NCI-H446 treated with DMSO at 0.1 percent for 48 hours (cell line): ENCODE results near the gene PDE4B.
A peak's percentile ranks its signal among the peaks of the same experiment; 100 is the strongest.
"Not testable (repeated sequence)": the region's sequence is repeated elsewhere in the genome, so short reads cannot be mapped to it uniquely, and the experiment has no call there.

Experiments used
- DNase-seq: peaks from one replicate; lab custom pipeline; 2025; lab: John Stamatoyannopoulos, UW

PDE4B gene

GRCh38 chr1:66135161-66135560 lies 342.5 kb downstream of the PDE4B start:
- no peak for DNase-seq

DNA sequence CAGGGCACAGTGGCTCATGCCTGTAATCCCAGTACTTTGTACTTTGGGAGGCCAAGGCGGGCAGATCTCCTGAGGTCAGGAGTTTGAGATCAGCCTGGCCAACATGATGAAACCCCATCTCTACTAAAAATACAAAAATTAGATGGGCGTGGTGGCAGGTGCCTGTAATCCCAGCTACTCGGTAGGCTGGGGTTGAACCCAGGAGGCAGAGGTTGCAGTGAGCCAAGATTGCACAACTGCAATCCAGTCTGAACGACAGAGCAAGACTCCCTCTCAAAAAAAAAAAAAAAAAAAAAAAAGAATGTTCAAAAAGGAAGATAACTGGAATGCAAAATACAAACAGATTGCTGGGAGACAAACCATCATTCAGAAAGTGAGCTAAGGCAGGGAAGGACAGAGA lies 343.7 kb downstream of the PDE4B start:
- DNase-seq, result not testable (repeated sequence)

GRCh38 chr1:66137235-66137634 lies 344.5 kb downstream of the PDE4B start:
- no peak for DNase-seq

DNA sequence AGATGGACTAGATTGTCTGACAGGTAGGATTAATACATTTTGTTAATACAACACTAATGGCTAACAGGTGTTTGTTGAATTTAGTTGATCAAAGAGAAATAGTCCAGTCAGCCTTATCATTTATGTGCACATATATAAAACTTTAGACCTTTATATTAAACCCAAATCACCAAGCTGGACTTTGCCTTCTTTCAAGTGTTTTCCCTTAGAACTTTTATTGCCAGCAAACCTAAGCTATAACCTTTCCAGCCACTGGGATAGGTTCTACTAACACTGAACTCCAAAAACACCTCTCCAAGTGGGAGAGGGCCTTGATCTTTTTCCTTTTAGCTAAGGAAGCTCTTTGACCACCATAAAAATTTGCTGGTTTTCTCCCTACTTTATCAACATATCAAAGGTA lies 345.9 kb downstream of the PDE4B start:
- DNase-seq, result no peak

GRCh38 chr1:66140072-66140471 lies 347.4 kb downstream of the PDE4B start:
- no peak for DNase-seq

- DNase-seq, result no peak
Observed at GRCh38 chr1:66143651-66144050, 351.0 kb downstream of the PDE4B start.

DNA sequence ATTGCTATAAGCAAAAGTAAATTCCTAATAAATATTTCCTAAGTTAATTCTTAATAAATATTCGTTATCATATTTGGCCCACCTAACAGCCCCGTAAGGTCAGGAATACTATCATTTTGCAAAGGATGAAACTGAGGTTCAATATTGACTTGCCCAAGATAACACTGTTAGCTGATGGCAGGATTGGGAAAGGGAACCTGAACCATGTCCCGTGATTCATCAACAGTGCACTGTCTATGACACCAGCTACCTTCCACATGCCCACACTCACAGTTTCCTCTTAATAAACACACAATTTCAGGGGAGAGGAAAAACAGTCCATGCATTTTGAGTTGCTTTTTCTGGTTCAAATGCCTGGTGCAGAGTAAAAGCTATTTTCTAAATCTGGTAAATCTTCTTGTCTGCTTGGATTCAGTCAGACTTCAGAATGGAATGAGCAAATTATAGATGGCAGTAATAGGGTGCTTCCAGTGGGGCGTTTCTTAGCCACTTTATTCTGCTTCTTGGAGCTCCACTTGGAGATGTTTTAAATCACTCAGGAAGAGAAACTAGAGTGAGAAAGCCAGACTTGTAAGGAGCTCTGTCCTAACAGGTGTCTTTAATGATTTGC lies 354.6 kb downstream of the PDE4B start:
- DNase-seq, result no peak

- DNase-seq, result no peak
Observed at GRCh38 chr1:66152034-66152433, 359.3 kb downstream of the PDE4B start.

DNA sequence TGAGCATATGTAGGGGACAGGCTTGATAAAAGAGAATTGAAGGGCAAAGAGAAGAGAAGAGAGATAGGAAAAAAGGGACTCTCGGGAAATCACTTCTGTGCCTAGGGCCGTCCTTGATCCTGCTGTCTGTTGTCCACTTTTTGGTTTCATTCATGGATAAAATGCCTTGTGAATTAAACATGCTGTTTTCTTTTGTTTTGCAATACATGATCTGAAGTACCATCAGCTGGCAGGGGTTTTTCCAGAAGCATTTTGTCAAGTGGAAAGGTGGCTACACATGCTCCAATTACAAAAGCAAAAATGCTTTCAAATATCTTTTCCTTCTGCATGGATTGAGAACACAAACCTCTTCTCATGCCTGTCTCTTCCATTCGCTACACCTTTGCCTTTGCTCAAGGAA lies 361.7 kb downstream of the PDE4B start:
- DNase-seq, result no peak

DNA sequence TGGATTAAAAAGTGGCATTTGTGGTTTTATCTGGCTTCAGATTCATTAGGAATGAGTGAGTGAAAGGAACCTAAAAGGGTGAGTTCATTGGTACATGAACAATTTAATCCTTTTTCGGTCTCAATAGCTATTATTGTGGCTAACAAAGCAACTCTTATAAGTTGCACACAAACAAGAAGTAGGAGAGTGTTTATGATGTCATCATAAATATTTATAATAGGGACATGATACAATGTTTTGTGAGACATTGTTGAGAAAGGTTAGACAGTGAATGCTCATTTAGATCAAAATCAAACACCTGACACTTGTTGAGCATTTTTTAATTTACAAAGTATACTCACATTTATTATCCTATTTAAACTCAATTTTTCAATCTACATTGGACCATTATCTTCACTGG lies 363.4 kb downstream of the PDE4B start:
- no peak for DNase-seq

DNA sequence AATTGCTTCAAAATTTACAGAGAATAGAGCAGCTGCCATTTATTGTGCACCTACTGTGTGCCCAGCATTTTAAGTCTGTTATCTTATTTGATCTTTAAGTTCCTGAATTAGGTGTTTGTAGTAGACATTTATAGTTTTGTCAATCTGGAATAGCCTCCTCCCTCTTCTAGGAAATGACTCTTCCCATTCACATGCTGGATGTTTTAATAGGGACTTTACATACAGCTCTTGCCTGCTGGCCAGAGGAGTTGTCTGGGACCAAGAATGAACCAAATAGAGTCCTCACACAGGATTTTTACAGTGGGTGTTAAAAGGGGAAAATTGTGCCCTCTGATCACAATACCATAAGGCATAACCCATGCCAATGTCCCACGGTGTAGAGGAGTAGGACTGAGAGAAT lies 367.1 kb downstream of the PDE4B start:
- no peak for DNase-seq

DNA sequence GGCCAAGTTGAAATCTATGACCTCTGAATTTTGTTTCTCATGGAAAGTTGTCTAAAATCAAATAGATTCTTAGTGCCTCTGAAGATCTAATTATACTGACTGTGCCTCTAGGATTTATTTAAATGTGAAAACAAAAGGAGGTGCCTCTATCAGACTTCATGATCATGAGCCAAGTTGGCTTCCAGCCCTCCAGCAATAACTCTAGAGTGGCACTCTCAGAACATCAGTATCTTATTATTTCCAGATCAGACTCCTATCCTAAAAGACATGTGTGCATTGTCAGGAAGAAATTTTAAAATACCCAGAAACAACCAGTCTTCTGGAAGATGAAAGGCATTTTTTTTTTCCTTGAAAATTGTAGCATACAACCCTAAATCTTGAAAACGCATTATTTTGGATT lies 368.0 kb downstream of the PDE4B start:
- peak; percentile 3 for DNase-seq

DNA sequence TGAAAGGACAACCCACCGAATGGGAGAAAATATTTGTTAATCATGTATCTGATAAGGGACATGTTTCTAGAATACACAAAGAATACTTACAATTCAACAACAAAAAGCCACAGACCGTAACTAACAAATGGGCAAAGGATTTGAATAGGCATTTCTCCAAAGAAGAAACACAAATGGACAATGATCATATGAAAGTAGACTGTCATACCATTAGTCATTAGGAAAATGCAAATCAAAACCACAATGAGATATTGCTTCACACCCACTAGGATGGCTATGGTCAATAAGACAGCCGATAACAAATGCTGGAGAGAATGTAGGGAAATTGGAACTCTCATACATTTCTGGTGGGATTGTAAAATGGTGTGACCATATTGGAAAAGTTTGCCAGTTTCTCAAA lies 374.1 kb downstream of the PDE4B start:
- DNase-seq, result no peak

DNA sequence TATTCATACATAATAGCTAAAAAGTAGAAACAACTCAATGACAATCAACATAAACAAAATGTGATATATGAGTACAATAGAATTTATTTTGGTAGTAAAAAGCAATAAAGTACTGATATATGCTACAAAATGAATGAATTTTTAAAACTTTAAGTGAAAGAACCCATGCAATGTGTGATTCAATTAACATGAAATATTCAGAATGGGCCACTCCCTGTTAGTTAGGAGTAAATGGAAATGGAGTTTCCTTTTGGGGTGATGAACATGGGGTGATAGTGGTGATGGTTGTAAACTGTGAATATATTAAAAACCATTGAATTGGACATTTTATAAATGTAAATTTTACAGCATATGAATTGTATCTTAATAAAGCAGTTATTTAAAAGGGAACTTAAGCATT lies 374.6 kb downstream of the PDE4B start:
- DNase-seq, result no peak

DNA sequence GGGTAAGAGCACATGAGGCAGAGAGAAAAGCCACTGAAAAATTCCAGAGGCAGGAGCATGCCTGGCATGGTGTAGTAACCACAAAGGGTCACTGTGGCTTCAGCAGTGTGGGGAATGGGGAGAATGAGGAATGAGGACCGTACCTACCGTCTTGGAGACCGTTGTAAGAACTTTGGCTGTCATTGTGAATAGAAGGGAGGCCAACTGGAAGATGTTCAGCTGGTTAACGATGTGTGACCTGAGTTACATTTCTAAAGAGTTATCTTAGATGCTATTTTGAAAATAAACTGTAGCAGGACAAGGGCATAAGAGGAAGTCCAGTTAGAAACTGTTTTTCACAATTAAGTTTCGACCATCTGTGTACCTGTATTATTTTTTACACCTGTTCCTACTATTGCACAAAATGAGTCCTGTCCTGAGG lies 375.8 kb downstream of the PDE4B start:
- peak; percentile 12 for DNase-seq

DNA sequence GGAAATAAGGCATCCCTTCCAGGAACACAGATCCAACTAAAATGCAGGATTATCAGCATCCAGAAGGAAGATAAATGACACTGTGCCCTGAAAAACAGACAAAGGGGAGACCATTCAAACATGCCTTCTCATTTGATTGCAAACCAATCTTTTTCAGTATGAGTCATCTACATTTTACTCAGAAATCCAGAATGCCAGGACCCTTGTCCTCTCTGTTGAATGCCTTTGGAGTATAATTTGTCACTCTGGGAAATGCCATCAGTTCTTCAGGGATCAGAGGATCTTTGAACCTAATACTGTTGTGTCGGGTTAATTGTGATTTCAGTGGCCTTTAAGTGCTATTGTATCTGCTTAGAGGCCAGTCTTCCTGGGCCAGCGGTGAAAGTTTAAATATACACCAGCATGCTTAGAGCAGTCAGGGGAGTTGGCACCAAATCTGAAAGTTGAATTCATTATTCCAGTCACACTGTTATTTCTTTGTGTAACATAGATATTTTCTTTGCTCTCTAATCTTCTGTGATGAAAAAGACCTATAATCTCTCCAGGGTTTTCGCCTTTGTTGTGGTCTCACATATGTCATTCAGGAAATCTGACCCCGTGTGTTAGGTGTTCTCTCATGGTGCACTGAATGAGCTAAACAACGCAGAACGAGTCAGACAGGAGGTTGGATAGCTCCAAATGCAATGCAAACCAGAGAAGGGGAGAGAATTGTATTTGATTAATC lies 376.4 kb downstream of the PDE4B start:
- no peak for DNase-seq

DNA sequence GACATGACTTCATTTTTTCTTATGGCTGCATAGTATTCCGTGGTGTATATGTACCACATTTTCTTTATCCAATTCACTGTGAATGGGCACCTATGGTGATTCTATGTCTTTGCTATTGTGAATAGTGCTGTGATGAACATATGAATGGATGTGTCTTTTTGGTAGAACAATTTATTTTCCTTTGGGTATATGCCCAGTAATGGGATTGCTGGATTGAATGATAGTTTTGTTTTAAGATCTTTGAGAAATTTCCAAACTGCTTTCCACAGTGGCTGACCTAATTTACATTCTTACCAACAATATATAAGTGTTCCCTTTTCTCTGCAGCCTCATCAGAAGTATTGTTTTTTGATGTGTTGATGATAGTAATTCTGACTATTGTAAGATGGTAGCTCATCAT lies 379.6 kb downstream of the PDE4B start:
- no peak for DNase-seq

DNA sequence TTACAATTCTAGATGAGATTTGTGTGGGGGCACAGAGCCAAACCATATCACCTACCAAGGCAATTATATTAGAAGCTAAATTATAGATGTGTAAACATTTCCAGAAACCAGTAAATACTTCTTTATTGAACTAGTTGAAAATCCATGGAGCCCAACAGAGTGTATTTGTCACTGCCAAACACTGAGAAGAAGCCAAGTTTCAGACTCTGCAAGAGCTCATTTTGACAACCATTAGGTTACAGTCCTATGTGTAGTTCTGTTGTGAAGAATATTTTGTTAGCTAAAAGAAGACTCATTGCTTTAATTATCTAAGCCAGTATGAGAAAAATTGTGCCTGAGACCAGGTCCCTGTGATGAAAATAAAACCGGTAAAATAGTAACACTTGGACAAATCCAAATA lies 382.4 kb downstream of the PDE4B start:
- DNase-seq, result peak; percentile 4

- DNase-seq, result no peak
Observed at GRCh38 chr1:66175581-66175980, 382.9 kb downstream of the PDE4B start.

GRCh38 chr1:66176012-66176715 lies 383.5 kb downstream of the PDE4B start:
- no peak for DNase-seq

DNA sequence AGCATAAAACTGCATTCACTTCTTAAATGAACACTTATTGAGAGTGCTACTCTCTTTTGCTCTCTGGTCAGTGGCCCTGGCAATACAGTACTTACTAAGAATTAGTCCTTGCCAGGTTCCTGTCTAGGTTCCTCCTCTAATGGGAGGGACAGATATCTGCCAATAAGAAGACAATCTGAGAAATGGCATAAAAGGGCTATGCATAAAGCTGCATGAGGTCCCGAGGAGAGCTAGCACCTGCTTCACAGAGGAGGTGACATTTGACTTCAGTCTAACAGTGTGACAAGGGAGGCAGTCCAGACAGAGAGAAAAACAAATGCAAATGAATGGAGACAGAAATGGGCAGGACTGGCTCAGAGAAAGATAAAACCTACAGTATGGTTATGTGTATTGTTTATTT lies 384.1 kb downstream of the PDE4B start:
- DNase-seq, result no peak

- no peak for DNase-seq
Observed at GRCh38 chr1:66177510-66177909, 384.8 kb downstream of the PDE4B start.

DNA sequence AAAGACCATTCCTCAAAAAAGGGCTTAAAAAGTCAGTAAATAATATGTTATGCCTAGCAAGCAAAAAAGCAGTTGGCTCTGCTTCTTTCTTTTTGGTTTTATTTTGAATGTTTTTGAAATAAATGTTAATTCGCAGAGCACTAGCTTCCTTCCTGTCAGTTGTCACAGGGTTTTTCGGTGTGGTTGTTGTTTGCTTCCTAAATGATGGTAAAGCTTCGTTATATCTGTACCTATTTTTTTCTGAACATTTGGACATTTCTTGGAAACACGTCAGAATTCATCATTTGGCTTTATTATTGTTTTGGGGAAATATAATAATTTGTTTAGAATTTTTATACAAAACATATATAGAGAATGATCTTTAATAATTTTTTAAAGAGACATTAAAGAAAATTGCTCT lies 389.3 kb downstream of the PDE4B start:
- no peak for DNase-seq
